WERI-Rb-1 (cell line): ENCODE results near the gene HMCN2.

Experiments
- DNase-seq: peaks from one replicate; pipeline ENCODE4 v3.0.0-alpha.2; 2020
- H3K27ac ChIP-seq: fragments of 250-450 bp; sonication (Bioruptor Pico); 2 replicates; pipeline ENCODE4 v1.5.1; 2020; ENCODE audit warnings: mild to moderate bottlenecking, moderate library complexity
- H3K27me3 ChIP-seq: fragments of 250-450 bp; sonication (Bioruptor Pico); 2 replicates; pipeline ENCODE4 v1.5.1; 2021; ENCODE audit warnings: mild to moderate bottlenecking, low read depth, moderate library complexity; ENCODE audit not compliant: insufficient read depth, severe bottlenecking
- H3K36me3 ChIP-seq: fragments of 250-450 bp; sonication (Bioruptor Pico); 2 replicates; pipeline ENCODE4 v1.5.1; 2020; ENCODE audit warnings: mild to moderate bottlenecking, moderate library complexity
- H3K4me3 ChIP-seq: 2 replicates; pipeline ENCODE4 v1.5.1; 2011; ENCODE audit warnings: low read depth, mild to moderate bottlenecking, control low read depth, low read length
- H3K9me3 ChIP-seq: fragments of 250-450 bp; sonication (Bioruptor Pico); 2 replicates; pipeline ENCODE4 v1.5.1; 2021; ENCODE audit warnings: mild to moderate bottlenecking, moderate library complexity; ENCODE audit not compliant: severe bottlenecking
- TF ChIP-seq, protein P1 (sequence below): IDR thresholded peaks from 2 replicates; pipeline ENCODE4 v1.5.1; 2011; ENCODE audit warnings: low read depth, mild to moderate bottlenecking, control low read depth, inconsistent platforms, low read length

HMCN2 gene

DNA sequence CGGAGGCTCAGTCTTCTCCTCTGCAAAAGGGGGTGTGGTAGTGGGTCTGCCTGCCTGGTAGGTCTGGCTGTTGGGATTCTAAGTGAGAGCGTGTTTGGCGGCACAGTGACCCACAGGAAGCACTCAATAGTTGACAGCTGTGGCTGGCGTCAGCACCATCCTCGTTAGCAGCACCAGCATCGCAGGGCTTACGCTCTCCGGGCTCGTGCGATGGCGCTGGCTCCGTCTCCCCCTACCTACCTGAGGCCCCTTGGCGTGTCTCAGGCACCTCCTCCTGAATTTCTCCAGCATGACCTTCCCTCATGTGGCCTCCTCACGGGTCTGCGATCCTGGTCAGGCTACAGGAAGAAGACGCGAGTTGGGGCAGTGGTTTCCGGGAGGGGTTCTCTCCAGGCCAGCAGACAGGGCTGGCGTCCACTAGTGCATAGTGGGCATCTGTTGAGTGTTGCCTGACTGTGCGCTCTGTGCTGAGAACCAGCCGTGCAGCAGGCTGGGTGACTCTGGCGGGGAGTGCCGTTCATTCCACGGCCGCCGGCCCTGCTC, 66.9 kb downstream of the HMCN2 start:
- no peak for DNase-seq
- H3K27ac ChIP-seq = peak overlapping the region; percentile 12; the same call in 1 of the 2 replicates
- no peak overlapping the region for H3K4me3 ChIP-seq
- H3K9me3 ChIP-seq = no peaks in the 10 kb centered on the region
- H3K36me3 ChIP-seq = no peaks in the 10 kb centered on the region
- TF ChIP-seq, protein P1, sequence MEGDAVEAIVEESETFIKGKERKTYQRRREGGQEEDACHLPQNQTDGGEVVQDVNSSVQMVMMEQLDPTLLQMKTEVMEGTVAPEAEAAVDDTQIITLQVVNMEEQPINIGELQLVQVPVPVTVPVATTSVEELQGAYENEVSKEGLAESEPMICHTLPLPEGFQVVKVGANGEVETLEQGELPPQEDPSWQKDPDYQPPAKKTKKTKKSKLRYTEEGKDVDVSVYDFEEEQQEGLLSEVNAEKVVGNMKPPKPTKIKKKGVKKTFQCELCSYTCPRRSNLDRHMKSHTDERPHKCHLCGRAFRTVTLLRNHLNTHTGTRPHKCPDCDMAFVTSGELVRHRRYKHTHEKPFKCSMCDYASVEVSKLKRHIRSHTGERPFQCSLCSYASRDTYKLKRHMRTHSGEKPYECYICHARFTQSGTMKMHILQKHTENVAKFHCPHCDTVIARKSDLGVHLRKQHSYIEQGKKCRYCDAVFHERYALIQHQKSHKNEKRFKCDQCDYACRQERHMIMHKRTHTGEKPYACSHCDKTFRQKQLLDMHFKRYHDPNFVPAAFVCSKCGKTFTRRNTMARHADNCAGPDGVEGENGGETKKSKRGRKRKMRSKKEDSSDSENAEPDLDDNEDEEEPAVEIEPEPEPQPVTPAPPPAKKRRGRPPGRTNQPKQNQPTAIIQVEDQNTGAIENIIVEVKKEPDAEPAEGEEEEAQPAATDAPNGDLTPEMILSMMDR = no peak
- no peaks in the 10 kb centered on the region for H3K27me3 ChIP-seq

DNA sequence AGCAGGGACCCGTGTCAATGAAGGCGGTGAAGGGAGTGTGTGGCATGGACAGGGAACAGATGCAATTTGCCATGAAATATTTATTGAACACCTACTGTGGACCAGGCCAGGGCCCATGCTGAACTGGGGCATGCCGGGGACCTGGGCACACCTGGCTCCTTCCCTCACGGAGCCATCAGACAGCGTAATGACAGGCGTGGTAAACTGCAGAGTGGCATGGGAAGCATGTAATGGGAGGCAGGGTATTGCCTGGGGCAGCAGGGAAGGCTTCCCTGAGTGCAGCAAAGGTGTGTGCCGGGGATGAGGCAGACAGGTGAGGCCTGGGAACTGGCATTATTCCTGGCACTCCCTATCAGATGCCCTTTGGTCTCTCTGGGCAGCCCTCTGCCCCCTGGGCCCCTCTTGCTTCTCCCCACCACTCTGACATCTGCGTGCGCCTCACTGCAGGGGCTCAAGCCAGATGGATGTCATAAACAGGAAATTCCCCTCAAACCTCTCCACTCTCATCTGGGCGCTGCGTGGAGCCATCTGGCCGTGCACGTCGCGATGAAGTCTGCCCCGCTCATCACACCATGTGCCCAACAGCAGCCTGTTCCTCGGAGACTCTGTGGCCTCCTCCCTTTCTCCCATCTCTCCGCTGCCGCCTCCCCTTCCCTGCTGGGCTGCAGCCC, 67.6 kb downstream of the HMCN2 start:
- H3K27me3 ChIP-seq = no peaks in the 10 kb centered on the region
- H3K27ac ChIP-seq = no peak overlapping the region
- H3K4me3 ChIP-seq = no peak overlapping the region
- H3K36me3 ChIP-seq = no peaks in the 10 kb centered on the region
- H3K9me3 ChIP-seq = no peaks in the 10 kb centered on the region
- peak; percentile 65 for DNase-seq
- TF ChIP-seq, protein P1 = no peak

- Histone ChIP-seq H3K9me3 (no peaks in the 10 kb centered on the region), H3K4me3 (no peak overlapping the region), H3K36me3 (no peaks in the 10 kb centered on the region), H3K27ac (no peak overlapping the region), H3K27me3 (no peaks in the 10 kb centered on the region)
- no peak for DNase-seq
- TF ChIP-seq, protein P1 = no peak
Measured at GRCh38 chr9:130333712-130334062, 68.1 kb downstream of the HMCN2 start.

- Histone ChIP-seq H3K27ac (no peak overlapping the region), H3K27me3 (no peaks in the 10 kb centered on the region), H3K4me3 (no peak overlapping the region), H3K9me3 (no peaks in the 10 kb centered on the region), H3K36me3 (no peaks in the 10 kb centered on the region)
- DNase-seq = no peak
- TF ChIP-seq, protein P1 = no peak
Measured at GRCh38 chr9:130334915-130335314, 69.4 kb downstream of the HMCN2 start.

GRCh38 chr9:130336027-130336610, 70.6 kb downstream of the HMCN2 start:
- TF ChIP-seq, protein P1 = no peak
- Histone ChIP-seq H3K27me3 (no peaks in the 10 kb centered on the region), H3K4me3 (no peak overlapping the region), H3K9me3 (no peaks in the 10 kb centered on the region), H3K36me3 (no peaks in the 10 kb centered on the region), H3K27ac (peak overlapping the region; percentile 36; the same call in 1 of the 2 replicates)
- DNase-seq = no peak

DNA sequence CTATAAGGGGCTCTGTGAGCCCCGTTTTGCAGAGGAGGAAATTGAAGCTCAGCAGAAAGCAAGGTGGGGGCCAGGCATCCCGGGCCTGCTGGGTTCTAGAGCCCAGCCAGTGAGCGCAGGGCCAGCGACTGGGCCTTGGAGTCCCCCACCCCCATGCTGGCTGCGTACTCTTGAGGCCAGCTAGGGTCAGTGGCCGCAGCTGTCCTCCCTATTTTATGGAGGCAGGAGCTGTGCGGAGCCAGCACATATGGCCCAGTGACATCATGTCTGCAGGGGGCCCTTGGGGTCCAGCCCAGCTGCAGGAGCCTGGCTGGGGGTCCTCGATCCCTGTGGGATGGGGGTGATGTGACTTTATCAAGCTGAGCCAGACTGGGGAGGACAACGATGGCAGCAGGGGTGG, 71.3 kb downstream of the HMCN2 start:
- H3K9me3 ChIP-seq = no peaks in the 10 kb centered on the region
- H3K27me3 ChIP-seq = no peaks in the 10 kb centered on the region
- H3K27ac ChIP-seq = peak overlapping the region; percentile 57
- no peaks in the 10 kb centered on the region for H3K36me3 ChIP-seq
- TF ChIP-seq, protein P1 = no peak
- DNase-seq = peak; percentile 80
- H3K4me3 ChIP-seq = no peak overlapping the region
